HG03064 (cell line): ENCODE data around the gene MRPS17.

Experiments
- ATAC-seq: cut with Tn5 transposase; IDR thresholded peaks from one replicate; pipeline ENCODE4 v1.9.1; 2021; ENCODE audit warnings: low read depth; ENCODE audit not compliant: unreplicated experiment

Gene MRPS17

DNA sequence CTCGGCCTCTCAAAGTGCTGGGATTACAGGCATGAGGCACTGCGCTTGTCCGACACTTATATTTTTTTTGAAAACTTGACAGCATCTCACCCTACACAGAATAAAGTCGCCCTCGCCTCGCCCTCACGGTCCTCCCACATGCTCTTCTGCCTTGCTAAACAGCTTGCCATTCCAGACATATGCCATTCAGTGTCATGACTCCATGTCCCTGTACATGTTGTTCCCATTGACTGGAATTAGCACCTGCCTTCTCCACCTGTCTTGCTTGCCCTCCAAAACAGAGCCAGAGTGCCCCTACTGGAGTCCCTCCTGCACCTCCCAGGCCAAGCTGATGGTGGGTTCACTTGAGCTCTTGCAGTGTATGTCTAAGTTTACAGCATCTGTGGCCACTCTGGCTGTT, 18.9 kb downstream of the MRPS17 start:
- ATAC-seq = no peak

DNA sequence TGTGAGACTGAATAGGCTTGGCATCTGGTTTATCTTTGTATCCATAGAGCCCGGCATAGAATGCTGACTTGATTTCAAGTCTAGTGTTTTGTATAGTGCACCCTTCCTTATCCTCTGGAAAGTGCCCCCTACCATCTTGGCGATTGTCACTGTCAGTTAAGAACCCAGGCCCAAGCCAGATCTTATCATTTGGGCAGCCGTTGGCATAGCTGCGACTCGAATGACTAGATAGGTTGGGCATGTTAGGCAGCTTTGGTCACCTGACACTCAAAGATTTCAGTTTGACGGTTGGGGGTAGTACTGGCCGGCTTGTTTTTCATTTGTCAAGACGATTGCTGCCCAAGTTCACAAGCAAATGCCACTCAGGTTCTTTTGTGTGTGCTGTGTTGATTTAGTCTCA, 19.3 kb downstream of the MRPS17 start:
- no peak for ATAC-seq

DNA sequence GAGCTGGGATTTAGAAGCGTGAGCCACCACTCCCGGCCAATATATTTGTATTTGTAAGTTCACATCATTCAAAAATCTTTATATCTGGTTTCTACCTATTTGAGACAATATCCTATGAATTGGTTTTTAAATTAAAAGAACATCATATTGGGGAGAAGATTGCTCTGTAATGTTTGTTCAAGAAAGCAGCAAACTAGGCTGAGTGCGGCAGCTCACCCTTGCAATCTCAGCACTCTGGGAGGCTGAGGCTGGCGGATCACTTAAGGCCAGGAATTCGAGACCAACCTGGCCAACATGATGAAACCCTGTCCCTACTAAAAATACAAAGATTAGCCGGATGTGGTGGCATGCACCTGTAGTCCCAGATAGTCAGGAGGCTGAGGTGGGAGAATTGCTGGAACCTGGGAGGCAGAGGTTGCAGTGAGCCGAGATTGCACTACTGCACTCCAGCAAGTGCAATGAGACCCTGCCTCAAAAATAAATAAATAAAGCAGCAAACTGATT, 22.1 kb downstream of the MRPS17 start:
- no peak for ATAC-seq

DNA sequence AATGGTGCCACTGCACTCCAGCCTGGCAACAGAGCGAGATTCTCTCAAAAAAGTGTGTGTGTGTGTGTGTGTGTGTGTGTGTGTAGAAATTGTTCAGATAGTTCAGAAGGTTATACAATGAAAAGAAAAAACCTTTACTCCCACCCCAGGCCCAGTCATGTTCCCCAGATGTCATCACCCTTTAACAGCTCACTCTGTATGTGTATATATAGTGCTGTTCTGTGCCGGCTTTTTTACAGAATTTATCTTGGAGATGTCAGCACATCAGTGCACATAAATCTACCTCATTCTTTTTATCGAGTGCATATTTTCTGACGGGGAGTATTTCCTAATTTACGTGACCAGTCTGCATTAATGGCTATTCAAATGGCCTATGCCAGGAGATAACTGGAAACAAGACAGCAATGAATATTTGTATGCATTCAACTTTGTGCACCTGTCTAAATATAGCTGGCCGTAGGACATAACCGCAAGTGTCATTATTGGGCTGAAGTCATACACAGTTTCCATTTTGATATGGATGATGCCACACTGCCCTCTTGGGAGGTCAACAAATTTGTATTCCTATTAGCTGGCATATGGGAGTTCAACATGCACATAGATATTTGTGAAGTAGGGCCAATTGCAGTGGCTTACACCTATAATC, 24.4 kb downstream of the MRPS17 start:
- no peak for ATAC-seq

DNA sequence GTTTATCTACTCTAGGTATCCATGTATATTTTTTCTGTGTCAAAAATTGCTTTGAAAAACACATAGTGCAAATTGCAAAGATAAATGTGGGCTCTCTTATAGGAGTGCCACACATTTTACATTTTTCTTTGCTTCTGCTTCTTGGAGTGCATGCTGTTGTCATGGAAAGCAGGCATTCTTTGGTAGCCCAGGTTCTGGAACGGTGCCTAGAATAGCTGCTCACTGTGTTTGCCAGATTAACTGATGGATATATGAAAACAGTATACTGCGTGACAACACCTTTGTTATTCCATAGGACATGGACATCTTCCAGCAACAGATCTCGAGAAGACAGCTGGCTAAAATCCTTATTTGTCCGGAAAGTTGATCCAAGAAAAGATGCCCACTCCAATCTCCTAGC, 26.2 kb downstream of the MRPS17 start:
- ATAC-seq = no peak

DNA sequence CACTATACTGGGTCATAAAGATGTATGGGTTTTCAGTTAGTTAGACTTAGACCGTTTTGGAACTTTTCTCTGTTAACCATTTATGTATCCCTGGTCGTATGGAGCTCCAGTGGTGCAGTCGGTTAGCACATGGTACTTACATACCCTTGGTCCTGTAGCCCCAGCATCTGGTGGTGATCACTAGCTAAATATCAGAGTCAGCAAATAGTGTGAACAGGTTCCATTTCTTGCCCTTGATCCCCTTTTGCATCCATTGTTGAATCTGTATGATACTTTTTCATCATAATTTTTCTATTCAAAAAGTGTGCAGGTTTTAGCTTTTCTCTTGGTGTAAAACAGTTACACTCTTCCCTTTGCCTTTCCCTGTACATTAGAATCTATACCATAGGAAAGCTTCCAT, 28.6 kb downstream of the MRPS17 start:
- ATAC-seq = no peak

DNA sequence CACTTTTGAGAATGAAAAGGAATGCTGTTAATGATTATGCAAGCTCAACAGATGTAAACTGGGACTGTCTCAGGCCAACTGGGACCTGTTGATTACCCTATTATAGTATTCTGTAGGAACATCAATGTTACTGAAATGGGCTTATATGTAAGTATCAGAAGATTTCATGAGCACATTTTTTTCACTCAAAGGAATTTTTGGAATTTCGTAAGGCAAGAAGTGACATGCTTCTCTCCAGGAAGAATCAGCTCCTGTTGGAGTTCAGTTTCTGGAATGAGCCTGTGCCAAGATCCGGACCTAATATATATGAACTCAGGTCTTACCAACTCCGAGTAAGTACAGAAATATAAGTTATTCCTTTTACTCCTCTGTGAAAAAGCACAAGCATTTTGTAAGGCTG, 31.9 kb downstream of the MRPS17 start:
- no peak for ATAC-seq

DNA sequence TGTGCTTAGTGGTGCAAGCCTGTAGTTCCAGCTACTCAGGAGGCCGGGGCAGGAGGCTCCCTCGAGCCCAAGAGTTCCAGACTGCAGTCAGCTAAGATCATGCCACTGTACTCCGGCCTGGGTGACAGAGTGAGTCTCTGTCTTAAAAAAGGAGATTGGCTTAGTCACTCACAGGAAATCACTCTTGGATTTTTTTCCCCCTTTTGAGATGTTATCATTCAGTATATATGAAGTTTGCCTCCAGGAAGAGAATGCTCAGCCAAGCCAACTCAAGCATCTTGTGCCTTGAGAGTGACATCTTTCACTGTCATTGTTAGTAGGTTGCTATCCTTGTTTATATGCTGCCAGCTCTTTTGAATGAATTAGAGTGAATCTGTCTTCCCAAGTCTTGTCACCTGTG, 40.7 kb downstream of the MRPS17 start:
- no peak for ATAC-seq

DNA sequence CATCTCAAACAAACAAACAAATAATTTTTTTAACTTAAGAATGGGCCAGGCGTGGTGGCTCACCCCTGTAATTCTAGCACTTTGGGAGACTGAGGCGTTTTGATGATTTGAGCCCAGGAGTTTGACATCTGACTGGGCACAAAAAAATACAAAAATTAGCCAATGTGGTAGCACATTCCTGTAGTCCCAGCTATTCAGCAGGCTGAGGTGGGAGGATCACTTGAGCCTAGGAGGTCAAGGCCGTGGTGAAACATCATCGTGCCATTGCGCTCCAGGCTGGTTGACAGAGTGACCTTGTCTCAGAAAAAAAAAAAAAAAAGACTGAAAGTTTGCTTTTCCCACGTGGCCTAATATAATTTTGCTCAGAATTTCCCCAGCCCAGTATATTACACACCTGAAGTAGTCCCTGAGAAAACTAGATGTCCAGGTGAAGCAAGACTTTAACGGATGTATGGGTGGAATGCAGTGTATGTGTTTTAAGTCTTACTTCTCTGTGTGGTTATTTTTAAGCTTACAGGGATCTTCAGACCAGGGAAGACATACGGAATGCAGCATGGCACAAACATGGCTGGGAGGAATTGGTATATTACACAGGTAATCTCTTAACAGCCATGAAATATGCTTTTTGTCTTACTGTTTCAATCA, 45.3 kb downstream of the MRPS17 start:
- ATAC-seq = no peak

DNA sequence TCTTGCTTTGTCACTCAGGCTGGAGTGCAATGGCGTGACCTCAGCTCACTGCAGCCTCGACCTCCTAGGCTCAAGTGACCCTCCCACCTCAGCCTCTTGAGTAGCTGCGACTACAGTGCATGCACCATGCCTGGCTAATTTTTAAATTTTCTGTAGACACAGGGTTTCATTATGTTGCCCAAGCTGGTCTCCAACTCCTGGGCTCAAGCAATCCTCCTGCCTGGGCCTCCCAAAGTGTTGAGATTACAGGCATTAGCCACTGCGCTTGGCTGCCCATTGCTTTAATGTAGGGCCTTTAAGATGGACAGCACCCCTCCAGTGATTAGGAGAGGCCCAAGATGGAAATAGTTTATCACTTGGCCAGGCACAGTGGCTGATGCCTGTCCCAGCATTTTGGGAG, 52.1 kb downstream of the MRPS17 start:
- no peak for ATAC-seq
